SIG-M5 treated with dmso at 0.1 percent for 504 hours (cell line): ENCODE results near the gene TEC.
"Not testable (repeated sequence)": the region's sequence is repeated elsewhere in the genome, so short reads cannot be mapped to it uniquely, and the experiment has no call there.

Source experiments
- DNase-seq: peaks from one replicate; lab custom pipeline; 2025; ENCODE audit not compliant: unreplicated experiment; lab: John Stamatoyannopoulos, UW

The TEC gene

DNA sequence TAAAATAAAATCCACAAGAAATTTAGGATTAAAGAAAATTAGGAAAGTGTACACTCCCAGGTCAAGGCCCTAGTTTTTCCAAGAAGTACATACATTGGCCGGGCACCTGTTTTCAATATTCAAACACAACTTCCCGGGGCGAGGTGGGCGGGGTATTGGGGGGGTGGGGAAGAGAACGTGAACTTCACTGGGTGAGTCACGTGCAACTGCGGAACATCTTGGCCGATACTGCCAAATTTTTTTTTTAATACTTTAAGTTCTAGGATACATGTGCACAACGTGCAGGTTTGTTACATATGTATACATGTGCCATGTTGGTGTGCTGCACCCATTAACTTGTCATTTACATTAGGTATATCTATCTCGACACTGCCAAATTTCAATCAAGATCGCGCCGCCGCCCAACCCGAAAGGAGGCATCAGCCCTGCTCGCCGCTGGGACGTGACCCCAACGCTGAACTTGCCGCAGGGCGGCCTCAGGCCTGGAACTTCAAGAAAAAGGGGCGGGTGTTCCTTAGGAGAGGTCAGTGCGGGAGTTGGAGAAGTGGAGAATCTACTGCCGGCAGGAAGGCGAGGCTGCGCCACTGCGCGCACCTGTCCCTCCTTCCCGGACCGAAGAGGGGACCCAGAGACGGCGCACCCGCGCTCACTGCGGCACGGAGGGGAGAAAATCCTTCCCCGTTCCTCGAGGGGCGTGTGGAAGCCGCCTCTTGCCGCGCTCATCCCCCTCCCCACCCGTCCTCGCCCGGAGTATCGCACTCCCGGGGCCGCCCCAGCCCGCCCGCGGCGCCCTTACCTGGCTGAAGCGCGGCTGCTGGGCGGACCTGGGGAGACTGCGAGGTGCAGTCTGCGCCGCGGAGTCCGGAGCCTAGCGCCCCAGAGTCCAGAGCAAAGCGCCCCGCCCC is at the start of gene TEC:
Gene TEC, minus strand, starts transcription at position 883 of the 905 bp plus-strand sequence. CDS start 41,224 bp downstream, outside the sequence.
- peak; percentile 19 for DNase-seq

DNA sequence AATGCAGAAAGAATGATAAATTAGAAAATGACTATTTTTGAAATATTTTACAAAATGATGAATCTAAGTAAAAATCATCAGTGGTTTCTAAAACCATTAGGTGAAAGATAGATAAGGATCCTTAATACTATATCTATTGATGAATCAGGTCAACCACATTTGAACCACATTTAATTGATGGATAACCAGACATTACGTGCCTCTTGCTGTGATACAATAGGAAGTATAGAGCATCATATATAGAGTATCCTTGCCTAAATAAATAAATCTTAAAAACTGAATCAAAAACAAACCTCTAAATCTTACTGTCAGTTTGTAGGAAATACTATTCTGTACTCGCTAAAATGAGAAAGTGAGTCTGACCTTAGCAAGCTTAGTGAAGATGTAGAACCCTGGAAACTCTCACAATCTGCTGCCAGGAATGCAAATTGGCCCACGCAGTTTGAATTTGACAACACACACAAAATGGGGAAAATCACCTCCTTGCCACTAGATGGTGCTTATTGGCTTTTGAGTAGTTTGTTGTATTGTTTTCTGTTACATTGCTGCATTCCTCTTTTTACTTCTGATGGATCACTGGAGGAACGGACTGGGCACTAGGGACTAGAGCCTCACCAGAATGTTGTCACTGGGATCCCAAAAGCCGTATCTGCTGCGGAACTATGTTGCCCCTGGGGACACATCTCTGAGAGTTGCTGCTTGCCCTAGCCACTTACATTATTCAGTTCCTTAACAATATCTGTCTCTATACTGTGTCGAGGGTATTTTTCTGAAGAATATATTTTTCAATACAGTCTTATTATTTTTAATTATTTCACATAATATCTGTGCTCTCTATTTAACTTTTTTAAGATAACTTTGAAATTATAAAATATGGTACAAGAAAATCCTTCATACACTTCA is 46.3 kb upstream of the TEC start:
- peak; percentile 69 for DNase-seq

DNA sequence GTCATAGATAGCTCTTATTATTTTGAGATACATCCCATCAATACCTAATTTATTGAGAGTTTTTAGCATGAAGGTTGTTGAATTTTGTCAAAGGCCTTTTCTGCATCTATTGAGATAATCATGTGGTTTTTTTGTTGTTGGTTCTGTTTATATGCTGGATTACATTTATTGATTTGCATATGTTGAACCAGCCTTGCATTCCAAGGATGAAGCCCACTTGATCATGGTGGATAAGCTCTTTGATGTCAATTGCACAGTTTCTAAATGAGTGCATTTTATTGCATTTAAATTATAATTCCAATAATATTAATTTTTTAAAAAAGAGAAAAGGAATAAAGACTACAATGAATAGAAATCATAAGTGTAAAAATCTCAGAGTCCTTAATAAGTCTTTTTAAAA is 45.1 kb upstream of the TEC start:
- DNase-seq, result not testable (repeated sequence)

DNA sequence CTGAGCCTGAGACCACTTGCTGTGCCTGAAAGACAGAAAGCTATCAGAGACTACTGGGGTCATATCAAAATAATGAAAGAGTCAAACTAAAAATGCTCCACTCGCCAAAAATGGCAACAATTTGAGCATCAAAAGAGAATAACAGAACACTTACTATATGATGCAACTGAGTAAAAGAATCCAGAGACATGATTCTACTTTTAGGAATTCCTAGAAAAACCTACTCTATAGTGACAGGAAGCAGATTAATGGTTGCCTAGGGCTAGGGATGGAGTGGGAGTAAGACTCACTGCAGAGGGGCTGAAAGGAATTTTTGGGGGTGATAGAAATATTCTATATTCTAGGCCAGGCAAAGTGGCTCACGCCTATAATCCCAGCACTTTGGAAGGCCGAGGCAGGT is 42.3 kb upstream of the TEC start:
- no peak for DNase-seq

DNA sequence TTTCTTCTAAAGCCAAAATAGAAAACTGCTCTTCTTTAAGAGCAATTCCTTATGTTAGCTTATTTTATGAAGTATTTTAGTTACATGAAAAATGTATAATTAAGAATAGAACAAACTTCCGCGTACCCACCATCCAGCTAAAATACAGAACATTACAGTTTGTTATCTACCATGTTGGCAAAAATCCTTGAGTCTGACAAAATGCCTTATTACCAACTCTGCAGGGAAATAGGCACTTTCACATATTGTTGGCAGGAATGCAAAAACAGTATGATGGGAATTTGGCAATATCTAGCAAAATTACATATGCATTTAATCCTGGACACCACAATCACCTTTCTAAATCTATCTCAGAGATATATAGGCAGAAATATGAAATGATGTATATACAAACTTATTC is 39.3 kb upstream of the TEC start:
- DNase-seq, result no peak

DNA sequence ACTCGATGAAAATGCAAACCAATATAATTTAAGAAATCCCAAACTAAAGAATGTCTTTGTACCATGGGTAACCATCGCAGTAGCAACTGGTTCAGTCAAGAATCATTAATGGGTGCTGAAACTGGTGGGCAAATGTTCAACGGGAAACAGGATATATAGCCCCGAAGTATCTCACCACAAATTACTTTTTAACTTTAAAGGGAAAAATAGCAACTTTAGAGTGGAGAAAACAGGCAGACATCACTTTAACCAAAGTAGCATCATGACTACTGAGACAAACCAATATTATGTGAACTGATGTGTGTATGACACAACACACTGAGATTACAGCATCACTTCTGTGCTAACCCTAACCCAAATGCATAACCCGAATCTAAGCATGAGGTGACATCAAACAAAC is 37.9 kb upstream of the TEC start:
- no peak for DNase-seq

DNA sequence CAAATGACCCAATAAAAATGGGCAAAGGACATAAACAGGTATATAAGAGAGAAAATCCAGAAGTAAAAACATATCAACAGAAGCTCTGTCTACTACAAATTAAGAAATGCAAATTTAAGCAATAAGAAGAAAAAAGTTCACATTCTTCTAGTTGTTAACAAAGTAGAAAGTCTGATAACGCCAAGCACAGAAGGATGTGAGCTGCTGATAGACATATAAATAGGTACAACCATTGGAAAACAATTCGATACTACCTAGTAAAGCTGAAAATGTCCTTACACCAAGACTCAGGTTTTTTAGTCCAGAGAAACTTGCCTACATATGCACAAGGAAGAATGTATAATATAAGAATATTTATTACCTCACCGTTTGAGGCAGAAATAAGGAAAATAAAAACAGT is 35.9 kb upstream of the TEC start:
- no peak for DNase-seq

DNA sequence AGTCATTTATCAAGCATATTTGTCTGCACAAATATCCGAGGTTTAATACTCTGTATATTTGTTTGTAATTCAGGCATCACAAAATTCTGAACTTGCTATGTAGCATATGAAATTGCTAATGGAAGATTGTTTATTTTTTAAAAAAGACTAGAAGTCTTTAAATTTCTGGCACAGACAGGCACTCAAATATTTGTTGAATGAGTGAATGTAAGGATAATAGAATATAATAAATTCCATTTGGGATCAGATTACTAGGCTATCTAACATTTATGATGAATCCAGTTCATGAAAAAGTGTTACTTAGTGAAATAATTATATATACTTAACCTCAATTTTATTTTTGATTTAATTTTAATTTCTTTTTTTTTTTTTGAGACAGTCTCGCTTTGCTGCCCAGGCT is 30.4 kb upstream of the TEC start:
- no peak for DNase-seq

DNA sequence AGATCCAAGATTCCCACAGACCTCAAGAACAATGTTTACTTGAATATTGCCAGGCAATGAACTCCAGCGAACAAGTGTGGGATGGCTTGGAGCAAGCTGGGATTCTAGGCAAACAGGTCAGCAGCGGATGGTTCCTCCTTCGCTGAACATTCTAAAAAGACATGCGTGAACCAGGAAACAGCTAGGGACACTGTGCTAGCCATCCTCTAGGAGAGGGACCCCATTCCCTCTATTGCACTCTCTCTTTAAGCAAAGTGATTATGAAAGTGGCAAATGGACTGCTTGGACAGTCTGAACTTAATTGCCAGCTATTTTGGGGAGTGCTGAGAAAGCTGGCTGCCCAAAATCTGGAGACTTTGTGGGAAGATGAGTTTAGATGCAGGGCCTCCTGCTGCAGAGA is 29.9 kb upstream of the TEC start:
- no peak for DNase-seq

DNA sequence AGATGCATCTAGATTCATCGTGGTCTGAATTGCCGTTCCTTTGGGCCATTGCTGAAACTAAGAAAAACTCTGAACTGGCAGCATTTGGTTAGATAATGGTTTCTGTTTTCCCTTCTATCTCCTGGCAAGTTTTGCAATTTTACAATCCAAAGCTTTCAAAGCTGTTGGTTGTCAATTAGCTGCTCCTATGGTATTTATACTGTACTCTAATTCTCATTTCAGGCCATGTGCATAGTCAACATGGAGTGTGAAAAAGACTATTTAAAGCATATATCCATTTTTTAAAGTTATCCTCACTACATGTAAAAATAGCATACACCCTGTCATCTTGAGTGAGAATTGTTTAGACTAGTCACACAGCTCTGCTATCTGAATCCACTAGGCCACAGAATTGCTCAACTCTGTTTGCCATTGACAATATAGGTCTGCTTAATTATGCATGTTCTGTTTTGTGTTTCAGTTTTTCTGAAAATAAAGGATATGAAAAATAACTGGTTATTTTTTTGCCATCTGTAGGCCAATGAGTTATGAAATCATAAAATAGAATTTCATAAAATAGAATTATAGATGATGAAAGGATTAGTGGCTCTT is 27.7 kb upstream of the TEC start:
- DNase-seq, result peak; percentile 3

DNA sequence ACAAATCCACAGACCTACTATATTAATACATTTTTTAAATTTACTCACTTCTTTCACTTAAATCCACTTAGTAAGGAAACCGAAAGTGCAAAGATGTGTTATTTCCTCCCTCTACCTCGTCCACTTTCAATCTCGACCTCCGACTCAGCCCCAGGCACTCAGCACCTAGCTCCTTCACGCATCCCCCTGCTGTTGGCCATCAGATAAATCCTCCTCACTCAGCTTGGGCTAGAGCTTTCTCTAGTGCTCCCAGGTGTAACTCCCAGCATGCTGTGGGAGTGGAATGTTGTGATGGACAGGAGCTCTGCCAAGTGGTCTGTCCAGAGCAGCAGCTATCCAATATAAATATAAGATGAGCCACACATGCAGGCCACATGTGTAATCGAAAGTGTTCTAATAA is 26.7 kb upstream of the TEC start:
- DNase-seq, result no peak

DNA sequence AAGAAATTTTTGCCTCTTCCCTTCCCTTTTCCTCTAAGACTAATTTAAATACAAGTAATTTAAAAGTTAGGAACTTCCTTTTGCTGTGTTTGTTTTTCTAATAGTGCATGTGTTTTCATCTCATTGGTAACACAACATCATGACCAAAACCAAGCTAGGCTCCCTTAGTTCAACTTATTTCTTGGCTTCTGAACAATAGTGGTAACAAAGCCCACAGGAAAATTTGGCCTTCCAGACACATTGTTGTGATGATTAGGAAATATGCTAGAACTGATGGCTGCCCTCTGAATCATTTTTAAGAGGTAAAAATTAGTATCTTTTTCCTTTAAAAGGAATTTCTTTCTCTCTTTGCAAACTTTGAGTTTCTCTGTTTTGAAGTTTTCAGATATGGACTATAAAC is 25.5 kb upstream of the TEC start:
- no peak for DNase-seq

DNA sequence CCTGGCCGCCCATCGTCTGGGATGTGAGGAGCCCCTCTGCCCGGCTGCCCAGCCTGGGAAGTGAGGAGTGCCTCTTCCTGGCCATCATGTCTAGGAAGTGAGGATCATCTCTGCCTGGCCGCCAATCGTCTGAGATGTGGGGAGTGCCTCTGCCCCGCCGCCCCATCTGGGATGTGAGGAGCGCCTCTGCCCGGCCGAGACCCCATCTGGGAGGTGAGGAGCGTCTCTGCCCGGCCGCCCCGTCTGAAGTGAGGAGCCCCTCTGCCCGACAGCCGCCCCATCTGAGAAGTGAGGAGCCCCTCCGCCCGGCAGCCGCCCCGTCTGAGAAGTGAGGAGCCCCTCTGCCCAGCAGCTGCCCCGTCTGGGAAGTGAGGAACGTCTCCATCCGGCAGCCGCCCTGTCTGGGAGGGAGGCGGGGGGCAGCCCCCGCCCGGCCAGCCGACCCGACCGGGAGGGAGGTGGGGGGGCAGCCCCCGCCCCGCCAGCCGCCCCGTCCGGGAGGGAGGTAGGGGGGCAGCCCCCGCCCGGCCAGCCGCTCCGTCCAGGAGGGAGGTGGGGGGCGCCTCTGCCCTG is 22.7 kb upstream of the TEC start:
- not testable (repeated sequence) for DNase-seq

DNA sequence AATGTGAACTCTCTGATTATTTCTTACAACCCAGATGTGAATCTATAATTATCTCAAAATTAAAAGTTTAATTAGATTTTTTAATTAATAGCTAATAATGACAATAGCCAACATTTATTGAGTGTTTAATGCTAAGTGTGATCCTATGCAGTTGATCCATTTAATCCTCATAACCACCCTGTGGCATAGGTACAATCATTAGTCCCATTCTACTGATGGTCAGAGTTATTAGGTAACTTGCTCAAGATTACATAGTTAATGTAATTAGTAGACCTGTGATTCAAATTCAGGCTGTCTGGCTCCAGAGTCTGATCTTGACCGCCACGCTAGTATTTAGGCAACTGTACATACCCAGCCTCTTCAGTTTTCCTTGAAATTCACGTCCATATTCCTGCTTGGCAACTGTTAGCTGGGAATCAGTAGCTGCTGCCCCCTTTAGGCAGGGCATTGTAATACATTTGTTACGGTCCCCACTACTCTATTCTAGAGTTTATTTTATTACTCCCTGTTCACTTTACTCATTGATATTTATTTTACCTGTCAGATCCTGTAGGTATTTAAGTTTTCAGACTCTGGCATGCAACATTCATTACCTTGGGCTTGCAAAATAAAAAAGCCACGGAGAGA is 20.6 kb upstream of the TEC start:
- DNase-seq, result peak; percentile 12

DNA sequence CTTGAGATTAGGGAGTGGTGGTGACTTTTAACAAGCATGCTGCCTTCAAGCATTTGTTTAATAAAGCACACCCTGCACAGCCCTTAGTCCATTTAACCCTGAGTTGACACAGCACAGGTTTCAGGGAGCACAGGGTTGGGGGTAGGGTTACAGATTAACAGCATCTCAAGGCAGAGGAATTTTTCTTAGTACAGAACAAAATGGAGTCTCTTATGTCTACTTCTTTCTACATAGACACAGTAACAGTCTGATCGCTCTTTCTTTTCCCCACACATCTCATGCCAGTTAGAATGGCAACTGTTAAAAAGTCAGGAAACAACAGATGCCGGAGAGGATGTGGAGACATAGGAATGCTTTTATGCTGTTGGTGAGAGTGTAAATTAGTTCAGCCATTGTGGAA is 16.4 kb upstream of the TEC start:
- DNase-seq, result not testable (repeated sequence)

DNA sequence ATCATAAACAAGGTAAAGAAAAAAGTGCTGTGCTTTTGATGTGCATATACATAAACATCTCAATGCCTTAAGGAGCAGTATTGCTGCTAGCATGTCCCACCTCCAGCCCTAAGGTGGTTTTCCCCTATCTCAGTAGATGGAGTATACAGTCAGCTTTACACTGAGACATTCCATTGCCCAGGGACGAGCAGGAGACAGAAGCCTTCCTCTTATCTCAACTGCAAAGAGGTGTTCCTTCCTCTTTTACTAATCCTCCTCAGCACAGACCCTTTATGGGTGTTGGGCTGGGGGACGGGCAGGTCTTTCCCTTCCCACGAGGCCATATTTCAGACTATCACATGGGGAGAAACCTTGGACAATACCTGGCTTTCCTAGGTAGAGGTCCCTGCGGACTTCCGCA is 16.0 kb upstream of the TEC start:
- not testable (repeated sequence) for DNase-seq

DNA sequence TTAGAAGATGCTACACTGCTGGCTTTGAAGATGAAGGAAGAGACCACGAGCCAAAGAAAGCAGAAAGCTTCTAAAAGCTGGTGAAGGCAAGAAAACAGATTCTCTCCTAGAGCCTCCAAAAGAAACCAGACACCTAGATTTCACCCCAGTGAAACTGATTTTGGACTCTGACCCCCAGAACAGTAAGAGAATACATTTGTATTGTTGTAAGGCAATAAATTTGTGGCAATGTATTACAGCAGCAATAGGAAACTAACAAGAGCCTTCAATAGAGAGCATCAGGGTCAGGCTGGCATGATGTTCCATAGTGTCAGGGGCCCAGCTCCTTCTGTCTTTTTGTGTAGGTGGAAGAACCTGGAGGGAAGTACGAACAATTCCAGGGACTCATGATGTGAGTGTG is 6.0 kb upstream of the TEC start:
- DNase-seq, result no peak

DNA sequence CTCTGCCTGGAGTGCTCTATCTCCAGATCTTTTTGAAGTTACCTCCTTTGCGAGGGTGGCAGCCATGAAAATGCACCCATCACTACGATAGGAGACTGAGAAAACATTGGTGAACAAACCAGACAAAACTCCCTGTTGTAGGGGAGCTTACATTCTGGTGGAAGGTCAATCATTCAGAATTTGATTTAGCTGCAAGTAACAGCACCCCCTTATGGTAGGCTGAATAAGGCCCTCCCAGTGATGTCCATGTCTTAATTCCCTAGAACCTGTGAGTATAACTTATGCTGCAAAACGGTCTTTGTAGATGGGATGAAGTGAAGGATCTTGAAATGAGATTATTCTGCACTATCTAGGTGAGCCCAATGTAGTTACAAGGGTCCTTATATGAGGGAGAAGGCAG is 5.6 kb upstream of the TEC start:
- DNase-seq, result peak; percentile 27

DNA sequence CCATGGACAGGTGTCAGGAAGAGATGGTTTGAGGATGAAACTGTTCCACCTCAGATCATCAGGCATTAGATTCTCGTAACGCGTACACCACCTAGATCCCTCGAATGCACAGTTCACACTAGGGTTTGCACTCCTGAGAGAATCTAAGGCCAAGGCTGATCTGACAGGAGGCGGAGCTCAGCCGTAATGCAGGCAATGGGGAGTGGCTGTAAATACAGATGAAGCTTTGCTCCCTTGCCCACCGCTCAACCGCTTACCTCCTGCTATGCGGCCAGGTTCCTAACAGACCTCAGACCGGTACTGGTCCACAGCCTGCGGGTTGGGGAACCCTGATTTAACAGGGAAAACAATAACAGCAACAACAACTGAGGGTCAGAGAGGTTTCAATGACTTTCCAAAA is 2.0 kb upstream of the TEC start:
- DNase-seq, result no peak

DNA sequence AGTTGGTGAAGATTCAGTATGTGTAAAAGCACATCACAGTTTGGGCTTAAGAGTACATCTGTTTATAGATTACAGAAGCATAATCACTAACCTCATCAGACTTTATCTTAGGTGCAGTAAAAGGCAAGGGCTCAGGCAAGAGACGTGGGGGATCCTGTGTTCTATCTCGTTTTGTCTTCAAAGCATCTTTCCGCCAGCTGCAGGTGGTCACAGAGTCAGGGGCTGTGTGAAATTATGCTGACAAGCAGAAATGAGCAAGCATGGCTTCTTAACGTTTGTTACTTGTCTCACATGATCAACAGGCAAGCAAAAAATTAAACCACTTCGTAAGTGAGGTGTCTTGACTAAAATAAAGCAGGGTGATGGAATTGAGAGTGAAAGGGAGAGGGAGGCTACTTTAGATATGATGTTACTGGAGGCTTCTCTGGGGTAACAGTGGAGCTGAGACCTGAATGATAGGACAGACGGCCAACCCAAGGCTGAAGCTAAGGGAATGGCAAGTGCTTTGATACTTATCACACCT is 1.4 kb upstream of the TEC start:
- no peak for DNase-seq

DNA sequence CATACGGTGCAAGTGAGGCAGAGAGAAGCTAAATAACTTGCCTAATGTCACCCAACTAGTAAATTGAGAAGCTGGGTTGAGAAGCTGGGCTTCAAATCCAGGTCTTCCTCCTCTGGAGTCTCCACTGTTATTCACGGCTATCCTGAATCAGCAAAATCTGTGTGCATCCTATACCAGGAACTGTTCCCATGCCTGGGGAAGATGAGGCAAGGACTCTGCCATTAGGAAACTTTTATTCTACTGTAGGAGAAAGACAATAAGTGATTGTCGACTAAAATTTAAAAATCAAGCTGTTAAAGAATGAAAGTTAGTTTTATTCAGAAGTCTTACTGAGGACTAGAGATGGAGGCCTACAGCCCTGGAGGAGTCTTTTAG is 872 bp upstream of the TEC start:
- DNase-seq, result no peak
